Thyroid gland (tissue), 4 donors: ENCODE results near the gene NUAK2.

Source experiments
- POLR2A ChIP-seq, 2 donors: fragments of 450-650 bp; IDR thresholded peaks; one replicate each; pipeline ENCODE4 v1.6.1; 2017; ENCODE audit warnings: antibody characterized with exemption in 2 of 2, mild to moderate bottlenecking in 2 of 2, moderate library complexity in 1 of 2
- TF ChIP-seq, protein P1 (sequence below), 6 experiments: fragments of 200-600 bp in 3 of 6; fragments of 450-650 bp in 3 of 6; sonication (generic) in 3 of 6; IDR thresholded peaks; one replicate each; pipeline ENCODE4 v1.5.1; 2016 to 2019; ENCODE audit warnings: antibody characterized with exemption in 6 of 6, mild to moderate bottlenecking in 2 of 6, inconsistent platforms in 1 of 6, moderate library complexity in 1 of 6

DNA sequence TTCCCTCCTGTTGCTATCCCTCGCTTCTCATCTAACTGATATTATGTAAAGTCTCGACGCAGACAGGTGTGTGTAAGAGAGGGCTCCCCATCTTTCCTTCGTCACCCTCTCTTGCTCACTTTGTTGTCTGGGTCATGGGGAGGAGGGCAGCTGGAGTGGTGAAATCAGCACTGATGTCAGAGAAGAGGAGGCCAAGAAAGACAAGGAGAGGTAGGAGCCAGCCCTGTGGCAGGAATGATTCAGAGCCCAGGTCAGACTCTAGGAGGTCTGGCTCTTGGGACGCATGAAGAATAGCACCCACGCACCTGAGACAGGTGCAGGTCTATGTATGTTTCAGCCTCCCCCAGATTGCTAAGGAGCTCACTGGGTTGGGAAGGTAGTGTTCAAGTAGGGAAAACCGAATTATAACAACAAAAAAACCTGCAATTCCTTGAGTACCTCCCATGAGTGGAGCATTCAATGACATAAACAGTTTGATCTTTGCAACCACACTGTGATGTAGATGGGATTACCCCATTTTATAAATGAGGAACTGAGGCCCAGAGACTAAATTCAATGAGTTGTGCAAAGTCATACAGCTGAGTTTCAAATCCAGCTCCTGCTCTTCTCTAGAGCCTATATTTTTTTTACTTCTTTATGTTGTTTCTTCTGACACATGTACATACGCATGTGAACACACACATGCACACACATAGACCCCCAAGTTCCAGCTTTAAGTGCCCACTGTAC, 10.4 kb downstream of the NUAK2 start:
- TF ChIP-seq, protein P1, sequence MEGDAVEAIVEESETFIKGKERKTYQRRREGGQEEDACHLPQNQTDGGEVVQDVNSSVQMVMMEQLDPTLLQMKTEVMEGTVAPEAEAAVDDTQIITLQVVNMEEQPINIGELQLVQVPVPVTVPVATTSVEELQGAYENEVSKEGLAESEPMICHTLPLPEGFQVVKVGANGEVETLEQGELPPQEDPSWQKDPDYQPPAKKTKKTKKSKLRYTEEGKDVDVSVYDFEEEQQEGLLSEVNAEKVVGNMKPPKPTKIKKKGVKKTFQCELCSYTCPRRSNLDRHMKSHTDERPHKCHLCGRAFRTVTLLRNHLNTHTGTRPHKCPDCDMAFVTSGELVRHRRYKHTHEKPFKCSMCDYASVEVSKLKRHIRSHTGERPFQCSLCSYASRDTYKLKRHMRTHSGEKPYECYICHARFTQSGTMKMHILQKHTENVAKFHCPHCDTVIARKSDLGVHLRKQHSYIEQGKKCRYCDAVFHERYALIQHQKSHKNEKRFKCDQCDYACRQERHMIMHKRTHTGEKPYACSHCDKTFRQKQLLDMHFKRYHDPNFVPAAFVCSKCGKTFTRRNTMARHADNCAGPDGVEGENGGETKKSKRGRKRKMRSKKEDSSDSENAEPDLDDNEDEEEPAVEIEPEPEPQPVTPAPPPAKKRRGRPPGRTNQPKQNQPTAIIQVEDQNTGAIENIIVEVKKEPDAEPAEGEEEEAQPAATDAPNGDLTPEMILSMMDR (IDR thresholded peaks at IDR 0.05): no peak
- TF ChIP-seq POLR2A (IDR thresholded peaks at IDR 0.05): no peak
